HG03103 (cell line): ENCODE data around the gene IKZF4.
"Not testable (repeated sequence)": the region's sequence is repeated elsewhere in the genome, so short reads cannot be mapped to it uniquely, and the experiment has no call there.

Experiments
- ATAC-seq: cut with Tn5 transposase; IDR thresholded peaks from one replicate; pipeline ENCODE4 v1.9.1; 2021; ENCODE audit warnings: low read depth; ENCODE audit not compliant: unreplicated experiment

The IKZF4 gene

GRCh38 chr12:56037161-56037560, 16.3 kb downstream of the IKZF4 start:
- ATAC-seq, result no peak

- no peak for ATAC-seq
These were observed 17.3 kb downstream of the IKZF4 start for GRCh38 chr12:56038022-56038655.

GRCh38 chr12:56040151-56040550, 19.3 kb downstream of the IKZF4 start:
- ATAC-seq, result no peak

- no peak for ATAC-seq
These were observed 20.2 kb downstream of the IKZF4 start for GRCh38 chr12:56040963-56041551.

GRCh38 chr12:56041552-56042429, 20.9 kb downstream of the IKZF4 start, which contains the start of gene RPS26:
Gene RPS26, plus strand, starts transcription at chr12:56041918. Its CDS starts 249 bp downstream, at chr12:56042167.
- ATAC-seq, result peak; percentile 90

GRCh38 chr12:56042430-56042813, 21.6 kb downstream of the IKZF4 start:
- ATAC-seq, result not testable (repeated sequence)

GRCh38 chr12:56042843-56043242, 22.0 kb downstream of the IKZF4 start:
- no peak for ATAC-seq

- no peak for ATAC-seq
These were observed 25.4 kb downstream of the IKZF4 start for GRCh38 chr12:56046027-56046780.

- ATAC-seq, result no peak
These were observed 32.6 kb downstream of the IKZF4 start for GRCh38 chr12:56053407-56053893.

- ATAC-seq, result not testable (repeated sequence)
These were observed 39.1 kb downstream of the IKZF4 start for GRCh38 chr12:56059964-56060363.

GRCh38 chr12:56061982-56062381, 41.1 kb downstream of the IKZF4 start:
- no peak for ATAC-seq

GRCh38 chr12:56062996-56063395, 42.2 kb downstream of the IKZF4 start:
- no peak for ATAC-seq

- no peak for ATAC-seq
These were observed 50.8 kb downstream of the IKZF4 start for GRCh38 chr12:56071648-56072047.

- ATAC-seq, result no peak
These were observed 53.6 kb downstream of the IKZF4 start for GRCh38 chr12:56074396-56074795.

- not testable (repeated sequence) for ATAC-seq
These were observed 57.1 kb downstream of the IKZF4 start for GRCh38 chr12:56077966-56078365.

GRCh38 chr12:56078427-56078826, 57.6 kb downstream of the IKZF4 start:
- no peak for ATAC-seq

- no peak for ATAC-seq
These were observed 58.3 kb downstream of the IKZF4 start for GRCh38 chr12:56078931-56079722.

- ATAC-seq, result no peak
These were observed 59.1 kb downstream of the IKZF4 start, which contains the start of gene ERBB3 for GRCh38 chr12:56079723-56080555. Gene ERBB3, plus strand, starts transcription at chr12:56080165. Its CDS starts 136 bp downstream, at chr12:56080301.
